PFSK-1 (cell line): ENCODE measurements around the gene KIF17.

Experiments
- FOXP2 ChIP-seq: optimal IDR thresholded peaks from 2 replicates; pipeline ENCODE3; 2011; ENCODE audit warnings: borderline replicate concordance, control low read depth, inconsistent platforms; ENCODE audit not compliant: insufficient read depth; ENCODE audit errors: extremely low read length, extremely low read depth
- POLR2AphosphoS5 ChIP-seq: IDR thresholded peaks from 2 replicates; pipeline ENCODE4 v1.6.1; 2012; ENCODE audit warnings: low read depth, mild to moderate bottlenecking, control low read depth, low read length, moderate library complexity
- REST ChIP-seq, 2 experiments: IDR thresholded peaks; 2 replicates each; pipeline versions ENCODE4 v1.6.1 to v1.8.0; 2011 to 2012; ENCODE audit warnings: low read depth in 2 of 2, low read length in 2 of 2, control low read depth in 1 of 2, inconsistent platforms in 1 of 2, mild to moderate bottlenecking in 1 of 2, moderate library complexity in 1 of 2; ENCODE audit not compliant: insufficient read depth in 1 of 2
- SIN3A ChIP-seq: IDR thresholded peaks from 2 replicates; pipeline ENCODE4 v1.6.1; 2012; ENCODE audit warnings: mild to moderate bottlenecking, low read length, moderate library complexity, borderline replicate concordance; ENCODE audit not compliant: insufficient read depth
- TAF1 ChIP-seq: IDR thresholded peaks from 2 replicates; pipeline ENCODE4 v1.6.1; 2012; ENCODE audit warnings: low read length, control low read depth, borderline replicate concordance; ENCODE audit not compliant: insufficient read depth

KIF17 gene

GRCh38 chr1:20689645-20690056 is 28.2 kb downstream of the KIF17 start:
- TF ChIP-seq SIN3A (no peak), FOXP2 (no peak), POLR2AphosphoS5 (no peak), TAF1 (no peak)

- TF ChIP-seq SIN3A (no peak), TAF1 (no peak), FOXP2 (no peak), REST (IDR thresholded peaks at IDR 0.05; ENCODE audit: insufficient read depth in 1 of 2, low read depth in 2 of 2, low read length in 2 of 2) (no peak), POLR2AphosphoS5 (no peak)
These were observed 30.7 kb downstream of the KIF17 start for GRCh38 chr1:20686883-20687725.

GRCh38 chr1:20685741-20686140 is 32.1 kb downstream of the KIF17 start:
- TF ChIP-seq SIN3A (no peak), FOXP2 (no peak), POLR2AphosphoS5 (no peak), TAF1 (no peak), REST (IDR thresholded peaks at IDR 0.05; ENCODE audit: insufficient read depth in 1 of 2, low read depth in 2 of 2, low read length in 2 of 2) (no peak)

DNA sequence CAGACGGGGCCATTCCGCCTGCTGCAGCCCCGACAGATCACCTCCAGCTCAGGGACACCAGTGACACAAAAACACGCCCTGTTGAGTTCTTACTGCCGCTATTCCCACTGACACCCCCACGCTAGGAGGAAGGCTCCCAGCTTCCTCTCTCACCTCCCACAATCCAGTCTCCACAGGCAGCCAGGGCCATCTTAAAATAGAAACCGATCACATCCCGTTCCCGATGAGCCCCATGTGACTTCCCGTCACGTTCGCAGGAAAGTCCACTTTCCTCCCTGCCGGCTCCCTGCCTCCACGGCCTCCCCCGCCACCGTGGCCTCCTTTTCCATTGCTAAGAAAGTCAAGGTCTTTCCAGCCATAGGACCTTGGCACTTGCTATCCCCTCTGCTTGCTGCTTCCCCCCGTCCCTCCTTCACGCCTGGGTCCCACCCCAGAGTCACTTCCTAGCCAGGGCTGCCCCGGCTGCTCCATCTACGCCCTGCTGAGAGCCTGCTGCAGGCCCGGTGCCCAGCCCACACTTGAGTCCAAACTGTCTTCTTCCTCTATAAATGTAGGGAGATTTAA is 32.6 kb downstream of the KIF17 start:
- TF ChIP-seq SIN3A = no peak
- no peak for TF ChIP-seq REST (IDR thresholded peaks at IDR 0.05; ENCODE audit: insufficient read depth in 1 of 2, low read depth in 2 of 2, low read length in 2 of 2)
- TF ChIP-seq FOXP2 = no peak
- TF ChIP-seq POLR2AphosphoS5 = no peak

- TF ChIP-seq POLR2AphosphoS5 (no peak), FOXP2 (no peak), REST (IDR thresholded peaks at IDR 0.05; ENCODE audit: insufficient read depth in 1 of 2, low read depth in 2 of 2, low read length in 2 of 2) (no peak), SIN3A (no peak), TAF1 (no peak)
These were observed 33.2 kb downstream of the KIF17 start for GRCh38 chr1:20684651-20685050.
